NCI-H1048 (cell line): ENCODE results near the gene PCLO.
"Not testable (repeated sequence)": the region's sequence is repeated elsewhere in the genome, so short reads cannot be mapped to it uniquely, and the experiment has no call there.

Source experiments
- DNase-seq: peaks from one replicate; lab custom pipeline; 2025; lab: John Stamatoyannopoulos, UW

The PCLO gene

DNA sequence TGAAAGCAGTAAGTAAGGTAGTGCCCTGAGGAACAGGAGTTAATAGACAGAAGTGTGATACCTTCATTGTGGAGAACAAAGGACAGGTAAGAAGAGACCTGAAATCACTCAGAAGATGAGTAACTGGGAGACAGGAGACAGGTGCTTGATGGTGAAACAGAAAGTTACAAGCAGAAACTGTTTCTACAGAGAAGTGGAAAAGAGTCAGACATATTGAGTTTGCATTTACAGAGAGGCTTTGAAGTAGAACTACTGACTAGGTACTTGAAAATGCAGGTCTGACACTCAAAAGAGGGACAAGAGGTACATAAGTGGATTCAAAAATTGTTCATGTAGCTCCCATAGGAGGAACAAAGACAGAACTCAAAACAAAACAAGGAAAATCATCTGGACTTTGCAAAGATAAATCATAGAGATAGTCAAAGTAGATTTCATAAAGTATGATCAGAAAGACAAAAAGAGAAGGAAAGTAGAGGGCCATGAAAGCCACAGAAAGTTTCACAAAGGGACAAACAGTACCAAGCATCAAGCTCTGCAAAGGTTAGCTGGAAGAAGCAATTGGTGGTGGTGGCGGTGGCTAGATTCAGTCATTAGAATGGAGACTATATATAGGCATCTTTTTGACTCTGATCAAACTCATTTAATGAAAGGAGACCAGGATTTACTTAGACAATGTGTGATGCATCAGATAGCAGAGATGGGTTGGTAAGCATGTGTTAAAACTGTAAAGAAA lies 198.4 kb downstream of the PCLO start:
- no peak for DNase-seq

DNA sequence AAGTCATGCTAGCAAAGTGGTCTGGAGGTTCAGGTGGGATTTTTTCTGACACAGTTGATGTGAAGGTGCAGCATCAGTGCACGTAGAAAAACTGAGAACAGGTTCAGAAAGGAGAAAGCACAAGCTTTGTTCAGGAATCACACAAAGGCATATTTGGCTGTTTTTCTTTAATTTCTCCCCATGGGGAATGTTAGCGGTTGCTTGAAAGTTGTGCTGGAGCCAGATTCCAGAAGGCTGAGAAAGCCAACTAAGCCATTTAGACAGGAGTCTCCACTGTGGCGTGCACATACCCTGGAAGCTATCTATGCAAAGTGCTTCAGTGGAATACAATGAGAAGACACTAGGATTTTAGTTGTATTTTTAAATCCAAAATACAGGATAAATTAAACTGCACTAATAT lies 201.4 kb downstream of the PCLO start:
- DNase-seq, result no peak

DNA sequence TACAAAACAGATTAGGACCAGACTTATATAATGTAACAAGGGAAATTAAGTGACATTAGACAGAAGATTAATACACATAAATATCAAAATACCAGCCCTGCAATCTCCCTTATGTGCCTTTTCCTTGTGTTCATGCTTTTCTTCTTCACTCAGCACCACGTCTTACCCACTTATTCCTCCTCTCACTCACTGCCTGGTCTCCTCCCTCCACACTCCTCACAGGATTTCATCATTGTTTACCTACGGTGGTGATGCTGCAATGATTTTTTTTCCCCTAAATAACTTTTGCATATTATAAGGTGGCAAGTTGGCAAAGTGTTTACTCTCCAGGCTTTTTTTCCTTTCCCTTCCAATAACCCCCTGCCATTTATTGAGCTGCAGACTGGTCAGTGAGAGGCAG lies 203.2 kb downstream of the PCLO start:
- DNase-seq, result no peak

DNA sequence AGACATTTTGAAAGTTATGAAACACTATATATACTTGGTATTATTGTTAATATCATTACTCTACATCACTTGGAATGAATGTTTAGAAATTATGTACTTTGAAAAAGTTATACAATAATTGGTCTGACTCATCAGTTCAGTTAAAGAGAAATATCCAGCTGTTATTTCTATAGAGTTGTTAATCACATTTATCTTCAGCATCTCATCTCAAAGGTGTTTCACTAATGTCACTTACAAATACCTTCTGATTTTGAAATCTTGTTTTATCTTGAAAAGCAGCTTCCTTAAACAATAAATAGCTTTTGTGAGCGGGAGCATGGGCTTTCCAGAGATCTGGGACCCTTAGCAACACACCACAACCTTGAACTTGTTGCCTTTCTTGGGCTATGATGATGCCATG lies 205.2 kb downstream of the PCLO start:
- DNase-seq, result no peak

DNA sequence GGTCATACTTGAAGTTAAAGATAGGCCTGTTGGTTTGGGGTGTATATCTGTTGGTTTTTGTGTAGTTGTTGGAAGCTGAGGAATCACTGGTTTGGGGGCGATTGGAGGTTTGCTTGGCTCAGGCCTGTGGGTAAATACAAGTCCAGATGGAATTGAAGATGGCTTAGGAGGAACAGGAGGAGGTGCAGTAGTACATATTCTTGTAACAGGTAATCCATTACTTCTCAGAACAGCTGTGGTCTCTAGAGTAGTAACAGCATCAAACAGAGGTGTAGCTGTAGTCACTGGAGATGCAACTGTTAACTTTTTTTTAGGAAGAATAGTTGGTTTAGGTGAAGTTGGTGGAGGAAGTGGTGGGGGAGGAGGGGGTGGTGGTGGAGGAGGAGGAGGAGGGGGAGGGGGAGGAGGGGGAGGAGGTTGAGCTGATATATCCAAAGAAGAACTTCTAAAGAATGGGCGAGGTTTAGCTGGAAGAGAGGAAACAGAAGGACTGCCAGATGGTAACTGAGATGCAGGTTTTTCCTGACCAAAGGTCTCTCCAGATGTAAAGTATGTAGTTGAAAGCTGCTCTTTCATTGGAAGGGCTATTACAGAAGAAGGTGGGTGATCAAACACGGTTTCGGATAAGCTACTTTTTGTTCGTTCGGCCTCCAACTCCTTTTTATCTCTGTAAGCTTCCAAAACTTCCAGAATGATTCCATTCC lies 209.2 kb downstream of the PCLO start:
- DNase-seq, result no peak

DNA sequence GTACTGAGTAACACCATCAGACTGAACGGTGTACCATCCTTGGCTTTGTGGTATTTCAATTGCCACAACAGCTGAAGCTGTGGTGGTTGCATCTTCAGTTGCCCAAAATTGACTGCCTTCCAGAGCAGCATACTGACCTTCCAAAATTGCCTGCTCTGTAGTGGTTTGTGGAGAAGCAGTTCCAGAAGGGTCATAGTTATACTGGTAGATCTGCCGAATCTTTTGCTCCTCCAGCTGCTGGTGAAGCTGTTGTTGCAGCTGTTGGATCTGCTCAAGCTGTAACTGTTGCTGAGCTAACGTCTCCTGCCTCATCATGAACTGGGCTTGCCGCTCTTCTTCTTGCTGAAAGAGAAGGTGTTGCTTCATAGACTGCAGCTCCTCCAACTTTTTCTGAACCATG lies 212.2 kb downstream of the PCLO start:
- no peak for DNase-seq

DNA sequence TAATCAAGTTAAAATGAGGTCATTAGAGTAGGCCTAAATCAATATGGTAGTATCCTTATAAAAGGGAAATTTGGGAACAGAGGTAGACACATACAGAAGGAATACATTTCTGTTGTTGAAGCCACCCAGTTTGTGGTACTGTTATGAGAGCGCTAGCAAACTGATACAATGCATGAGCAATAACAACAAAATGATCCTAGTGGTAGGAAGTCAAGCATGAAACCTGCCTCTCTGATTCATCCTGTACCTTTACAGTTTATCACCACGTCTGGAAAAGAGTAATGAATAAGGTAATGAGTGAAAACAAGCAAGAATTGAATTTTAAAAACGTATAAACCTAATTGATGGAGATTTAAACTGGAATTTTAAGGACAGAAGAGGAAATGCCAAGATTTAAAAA lies 217.2 kb downstream of the PCLO start:
- DNase-seq, result no peak

DNA sequence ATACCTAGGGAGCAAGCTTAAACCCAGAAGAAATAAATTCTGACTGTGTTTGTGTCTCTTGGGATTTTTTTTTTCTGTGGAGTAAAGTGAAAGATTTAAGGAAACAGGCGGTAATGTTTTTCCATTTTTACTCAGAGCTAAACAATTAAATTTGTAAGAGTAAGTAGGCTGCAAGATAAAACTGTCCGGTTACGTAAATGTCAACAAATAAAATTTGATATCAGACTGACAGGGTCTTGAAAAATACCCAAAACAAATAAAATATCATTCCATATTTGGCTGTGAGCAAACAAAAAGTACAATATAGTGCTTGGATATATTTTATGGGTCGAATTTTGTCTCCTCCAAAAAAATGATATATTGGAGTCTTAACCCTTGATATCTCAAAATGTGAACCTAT lies 217.6 kb downstream of the PCLO start:
- no peak for DNase-seq

DNA sequence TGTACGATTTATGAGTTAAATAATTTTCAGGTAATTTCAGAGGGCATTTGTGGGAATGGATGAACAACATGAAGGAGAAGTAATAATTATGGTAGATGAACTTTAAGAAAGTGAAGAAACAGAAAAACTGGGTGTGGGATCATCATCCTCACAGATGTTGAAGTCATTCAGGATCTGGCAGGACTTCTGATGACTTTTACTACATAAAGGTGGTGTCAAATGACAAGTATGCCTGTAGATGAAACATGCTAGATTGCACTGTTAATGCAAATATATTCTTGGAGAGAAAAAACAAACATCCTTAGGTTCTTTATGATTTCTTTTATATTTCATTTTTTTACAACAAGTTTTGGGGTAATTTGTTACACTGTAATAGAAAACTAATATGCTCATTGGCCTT lies 230.2 kb downstream of the PCLO start:
- no peak for DNase-seq

DNA sequence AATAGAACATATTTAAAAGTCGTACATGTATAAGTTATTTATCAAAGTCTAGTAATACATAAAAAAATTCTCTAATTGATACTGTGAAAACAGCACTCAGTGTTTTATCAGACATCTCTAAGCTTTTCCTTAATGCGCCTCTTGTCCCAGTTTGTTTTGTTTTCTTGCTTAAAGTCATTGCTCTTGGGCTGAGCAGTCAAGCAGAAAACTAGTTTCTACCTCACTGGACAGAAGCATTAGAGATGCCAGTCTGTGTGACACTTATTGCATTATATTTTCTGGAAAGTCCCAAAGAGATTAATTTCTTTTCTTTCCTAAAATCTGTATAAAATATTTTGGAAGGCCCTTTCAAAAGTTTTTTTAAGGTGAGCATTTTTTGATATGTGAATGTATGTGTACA lies 236.2 kb downstream of the PCLO start:
- no peak for DNase-seq

DNA sequence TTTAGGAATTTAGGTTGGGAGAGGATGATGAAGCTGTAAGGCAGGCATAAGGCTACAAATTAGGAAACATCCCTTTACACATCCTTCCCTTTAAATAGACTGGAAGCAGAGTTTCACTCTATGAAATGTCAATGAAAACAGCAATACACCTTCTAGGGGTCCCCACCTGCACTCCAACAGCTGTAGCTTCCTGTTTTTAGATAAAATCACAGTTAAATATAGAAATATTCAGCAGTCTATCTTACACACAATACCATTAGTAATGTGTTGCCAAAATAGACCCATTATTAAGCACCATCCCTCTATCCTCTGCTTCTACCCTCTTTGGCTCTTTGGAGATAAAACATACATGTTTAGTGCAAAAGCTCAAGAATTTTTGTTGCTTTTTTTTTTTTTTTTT lies 237.4 kb downstream of the PCLO start:
- DNase-seq, result no peak

DNA sequence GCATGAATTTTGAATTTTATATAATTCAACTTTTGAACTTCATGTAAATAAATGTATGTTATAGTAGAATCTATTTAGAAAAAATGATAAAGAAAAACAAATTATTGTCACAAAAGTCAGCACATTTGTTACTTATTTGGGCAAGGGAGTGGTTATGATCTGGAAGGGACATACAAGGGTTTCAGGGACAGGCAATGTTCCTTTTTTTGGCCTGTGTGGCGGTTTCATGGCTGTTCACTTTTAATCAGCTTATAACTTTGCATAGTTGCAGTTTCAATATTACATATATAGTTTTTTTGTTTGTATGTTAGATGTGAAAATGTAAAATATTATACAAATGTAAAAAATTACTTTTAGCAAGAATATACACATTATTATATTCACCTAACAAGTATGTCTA lies 256.2 kb downstream of the PCLO start:
- DNase-seq, result no peak

DNA sequence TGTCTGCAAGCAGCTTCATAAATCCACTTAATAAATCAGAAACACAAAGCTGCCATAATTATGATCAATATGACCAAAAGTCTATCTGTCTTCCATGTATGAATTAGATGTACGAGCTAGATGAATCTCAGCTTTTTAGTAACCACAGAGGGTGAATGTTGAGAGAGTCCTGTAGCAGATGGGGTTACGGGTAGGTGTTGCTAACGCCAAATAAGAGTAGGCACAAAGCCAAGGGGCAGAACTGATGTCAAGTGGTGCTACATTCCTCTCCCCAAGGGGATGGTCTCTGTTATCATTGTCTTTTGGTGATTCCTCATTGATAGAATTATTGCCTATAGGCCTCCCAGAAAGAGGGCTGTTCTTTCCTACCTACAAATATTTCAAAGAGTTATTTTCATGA lies 257.8 kb downstream of the PCLO start:
- no peak for DNase-seq

DNA sequence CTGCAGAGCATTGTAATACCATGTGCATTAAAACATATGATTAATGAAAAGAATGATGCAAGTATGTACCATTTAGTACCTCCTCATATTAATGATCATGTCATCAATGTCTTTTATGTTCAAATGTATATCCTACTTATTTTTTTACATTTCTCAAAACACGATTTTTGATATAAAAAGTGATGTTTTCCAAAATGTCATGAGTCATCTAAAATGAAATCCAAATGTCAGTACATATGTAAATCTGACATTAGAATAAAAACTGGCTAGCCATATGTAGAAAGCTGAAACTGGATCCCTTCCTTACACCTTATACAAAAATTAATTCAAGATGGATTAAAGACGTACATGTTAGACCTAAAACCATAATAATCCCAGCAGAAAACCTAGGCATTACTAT lies 261.6 kb downstream of the PCLO start:
- DNase-seq, result not testable (repeated sequence)

DNA sequence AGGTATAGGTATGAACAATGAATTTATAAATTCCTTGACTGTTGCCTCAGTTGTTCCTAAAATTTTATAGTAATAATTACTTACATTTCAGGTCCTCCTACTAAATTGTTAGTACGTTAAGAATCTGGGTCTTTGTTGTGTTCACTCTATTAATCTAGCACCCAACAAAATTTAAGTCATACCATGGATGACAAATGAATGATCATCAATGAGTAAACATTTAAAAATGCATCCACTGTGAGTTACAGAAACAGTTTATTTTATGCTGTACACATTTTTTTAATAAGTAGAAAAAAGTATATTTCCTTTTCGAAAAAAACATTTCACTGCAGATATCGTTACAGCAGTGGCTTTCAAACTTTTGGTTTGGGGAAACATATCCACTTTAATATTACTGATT lies 265.2 kb downstream of the PCLO start:
- no peak for DNase-seq

DNA sequence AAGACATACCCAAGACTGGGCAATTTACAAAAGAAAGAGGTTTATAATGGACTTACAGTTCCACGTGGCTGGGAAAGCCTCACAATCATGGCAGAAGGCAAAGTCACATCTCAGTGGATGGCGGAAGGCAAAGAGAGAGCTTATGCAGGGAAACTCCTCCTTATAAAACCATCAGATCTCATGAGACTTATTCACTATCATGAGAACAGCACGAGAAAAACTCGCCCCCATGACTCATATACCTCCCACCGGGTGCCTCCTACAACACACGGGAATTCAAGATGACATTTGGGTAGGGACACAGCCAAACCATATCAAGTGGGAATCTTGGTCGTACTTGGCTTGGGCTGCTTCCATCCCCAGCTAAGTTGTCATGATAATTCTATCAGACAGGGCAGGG lies 268.3 kb downstream of the PCLO start:
- DNase-seq, result not testable (repeated sequence)

DNA sequence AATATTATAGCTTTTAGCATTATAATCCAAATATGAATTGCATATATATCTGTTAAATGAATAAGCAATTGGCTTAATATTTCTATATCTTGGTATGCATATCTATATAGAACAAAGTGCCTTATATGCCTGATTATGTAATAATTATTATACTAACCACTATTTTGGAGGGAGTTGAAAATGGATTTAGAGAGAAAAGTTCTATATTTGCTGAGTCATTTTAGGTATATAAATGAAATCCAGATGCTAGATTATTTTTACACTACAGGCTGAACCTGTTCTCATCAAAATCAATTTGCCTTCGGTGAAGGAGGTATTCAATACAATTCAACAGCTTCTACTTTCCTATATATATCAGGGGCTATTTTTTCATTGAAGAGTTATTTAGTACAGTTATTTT lies 276.4 kb downstream of the PCLO start:
- DNase-seq, result no peak

DNA sequence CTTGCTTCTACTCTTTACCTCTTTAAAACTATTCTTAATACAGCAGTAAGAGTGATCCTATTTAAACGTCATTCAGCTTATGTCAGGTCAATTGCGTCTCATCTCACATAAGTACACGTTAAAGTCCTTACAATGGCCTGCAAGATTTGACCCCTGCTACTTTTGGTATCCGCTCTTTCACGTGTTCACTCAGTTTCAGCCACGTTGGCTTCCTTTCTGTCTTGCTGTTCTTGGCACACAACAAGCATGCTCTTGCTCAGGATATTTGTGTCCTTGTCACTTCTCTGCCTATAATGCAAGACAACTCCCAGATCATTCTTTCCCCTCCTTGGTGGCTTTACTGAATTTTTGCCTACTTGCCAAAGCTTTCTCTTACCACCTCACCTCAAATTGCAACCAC lies 296.8 kb downstream of the PCLO start:
- DNase-seq, result no peak

DNA sequence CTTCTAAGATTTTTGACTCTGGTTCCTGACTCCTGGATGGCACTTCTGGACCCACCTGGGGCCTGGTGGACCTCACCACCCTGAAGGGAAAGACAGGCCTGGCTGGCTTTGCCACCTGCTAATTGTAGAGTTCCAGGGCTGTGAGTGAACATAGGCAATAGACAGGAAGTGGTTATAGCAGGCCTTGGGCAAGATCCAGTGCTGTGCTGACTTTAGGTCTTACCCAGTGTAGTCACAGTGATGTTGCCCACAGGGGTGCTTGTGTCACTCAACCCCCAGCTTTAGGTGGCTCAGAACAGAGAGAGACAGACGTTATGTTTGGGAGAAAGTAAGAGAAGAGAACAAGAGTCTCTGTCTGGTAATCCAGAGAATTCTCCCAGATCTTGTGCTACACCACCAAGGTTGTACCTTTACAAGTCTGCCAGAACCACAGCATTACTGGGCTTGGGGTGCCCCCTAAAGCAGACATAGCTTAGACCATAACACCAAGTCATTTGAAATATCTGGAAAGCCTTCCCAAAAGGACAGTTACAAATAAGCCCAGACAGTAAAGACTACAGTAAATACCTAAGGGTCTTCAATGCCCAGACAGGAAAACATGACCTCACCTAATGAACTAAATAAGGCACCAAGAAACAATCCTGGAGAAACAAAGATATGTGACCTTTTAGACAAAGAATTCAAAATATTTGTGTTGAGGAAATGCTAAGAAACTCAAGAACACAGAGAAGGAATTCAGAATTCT lies 303.4 kb downstream of the PCLO start:
- no peak for DNase-seq

DNA sequence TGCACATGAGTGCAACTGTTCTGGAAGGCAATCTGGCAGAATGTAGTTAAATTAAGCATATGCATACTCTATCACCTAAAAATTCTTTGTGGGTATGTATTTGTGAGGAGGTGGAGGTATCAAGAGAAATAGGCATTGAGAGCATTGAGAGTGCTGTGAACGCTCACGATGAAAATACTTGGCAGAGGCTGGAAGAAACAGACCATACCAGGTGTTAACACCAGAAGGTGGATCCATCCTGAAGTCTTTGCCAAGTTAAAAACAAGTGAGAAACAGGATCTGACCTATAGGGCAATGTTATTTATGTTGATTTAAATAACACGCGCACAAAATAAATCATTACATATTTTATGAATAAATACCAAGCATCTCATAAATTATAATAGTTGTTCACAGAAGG lies 311.6 kb downstream of the PCLO start:
- no peak for DNase-seq

DNA sequence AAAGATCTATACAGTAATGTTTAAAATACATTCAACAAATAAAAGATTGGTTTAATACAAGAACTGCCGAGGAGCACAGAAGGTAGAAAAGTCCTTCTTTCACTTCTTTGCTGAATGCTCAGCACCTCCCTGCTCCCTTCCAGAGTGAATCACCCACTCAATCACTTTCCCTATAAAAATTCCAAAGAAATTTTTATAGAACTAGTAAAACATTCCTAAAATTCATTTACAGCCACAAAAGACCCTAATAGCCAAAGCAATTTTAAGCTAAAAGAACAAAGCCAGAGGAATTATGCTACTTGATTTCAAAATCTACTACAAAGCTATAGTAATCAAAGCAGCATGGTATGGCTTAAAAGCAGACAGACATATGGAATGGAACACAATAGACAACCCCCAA lies 320.9 kb downstream of the PCLO start:
- no peak for DNase-seq

DNA sequence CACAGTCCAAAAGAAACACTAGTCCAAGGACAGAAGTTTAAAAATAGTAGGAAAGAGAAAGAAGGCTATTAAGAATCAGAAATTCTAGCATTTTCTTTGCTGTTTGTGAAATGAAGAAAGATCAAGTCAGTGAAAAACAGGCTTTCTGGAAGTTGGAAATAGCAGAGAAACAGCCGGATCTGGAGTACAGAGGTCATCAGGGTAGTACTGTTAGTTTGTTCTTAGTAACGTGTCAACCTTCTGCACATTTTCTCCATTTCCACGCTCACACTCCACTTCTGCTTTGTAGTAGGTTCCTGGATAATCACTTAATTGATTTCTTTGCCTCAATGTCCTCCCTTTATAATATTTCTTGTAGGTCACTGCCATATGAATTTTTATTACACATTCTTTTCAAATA lies 322.6 kb downstream of the PCLO start:
- DNase-seq, result no peak

DNA sequence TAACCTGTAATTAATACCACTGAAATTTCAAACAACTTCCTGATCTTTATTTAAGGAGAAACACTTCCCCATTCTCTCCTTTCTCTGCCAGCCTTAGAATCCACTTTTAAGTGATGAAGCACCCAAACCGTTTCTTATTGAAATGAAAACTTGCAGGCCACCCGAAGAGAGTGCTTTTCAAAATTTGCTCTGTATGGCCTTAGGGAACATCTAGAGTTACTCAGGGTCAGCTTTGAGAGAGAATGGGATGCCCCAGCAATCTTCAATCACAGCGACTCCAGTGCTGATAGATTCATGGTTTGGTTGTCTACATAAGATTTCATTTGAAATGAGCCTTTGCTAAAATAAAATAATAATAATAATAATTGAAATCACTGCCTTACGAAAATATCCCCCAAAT lies 323.1 kb downstream of the PCLO start:
- DNase-seq, result no peak
